NCI-H748 (cell line): ENCODE data around the gene ABHD16B.

ENCODE experiments used
- DNase-seq: peaks from one replicate; lab custom pipeline; 2025; ENCODE audit not compliant: unreplicated experiment; lab: John Stamatoyannopoulos, UW

The ABHD16B gene

DNA sequence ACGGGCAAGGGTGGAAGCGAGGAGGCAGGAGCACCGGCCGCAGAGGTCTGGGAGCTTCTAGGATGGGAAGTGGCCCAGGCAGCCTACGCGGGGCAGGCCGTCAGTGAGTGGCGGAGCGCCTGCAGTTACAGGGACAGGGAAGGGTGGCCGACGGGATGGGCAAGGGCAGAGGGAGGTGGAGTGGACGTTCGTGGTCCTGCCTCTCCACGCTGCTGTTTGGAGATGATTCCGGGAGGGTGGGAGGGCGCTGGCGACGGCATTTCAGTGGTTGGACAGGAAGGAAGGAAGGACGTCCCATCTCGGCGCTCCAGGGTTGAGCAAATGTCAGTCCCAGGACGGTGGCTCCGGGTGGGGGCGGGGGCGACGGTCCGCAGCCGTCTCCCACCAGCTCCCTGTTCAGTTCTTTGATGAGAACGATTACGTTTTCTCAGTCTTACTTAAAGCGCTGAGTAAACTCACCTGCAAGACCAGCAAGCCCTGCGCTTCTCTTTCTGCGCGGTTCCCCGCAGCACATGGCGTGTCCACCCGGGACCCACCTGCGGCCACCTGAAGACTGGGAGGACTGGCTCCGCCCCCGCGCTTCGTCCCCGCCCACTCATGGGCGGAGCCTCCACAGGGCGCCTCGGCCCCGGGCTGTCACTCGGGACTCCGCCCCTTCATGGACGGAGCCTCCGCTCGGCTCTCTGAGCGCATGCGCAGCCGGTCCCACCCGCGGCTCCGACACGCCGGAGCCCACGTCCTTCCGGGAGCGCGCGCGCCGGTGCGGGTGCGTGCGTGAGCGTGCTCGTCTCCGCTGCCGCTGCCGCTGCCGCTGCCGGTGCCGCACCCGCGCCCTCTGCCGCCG, 33.3 kb downstream of the ABHD16B start, which contains the start of gene DNAJC5:
Gene DNAJC5, plus strand, starts transcription at position 769 of the 844 bp plus-strand sequence. CDS start 33,220 bp downstream, outside the sequence.
- DNase-seq: peak; percentile 87

DNA sequence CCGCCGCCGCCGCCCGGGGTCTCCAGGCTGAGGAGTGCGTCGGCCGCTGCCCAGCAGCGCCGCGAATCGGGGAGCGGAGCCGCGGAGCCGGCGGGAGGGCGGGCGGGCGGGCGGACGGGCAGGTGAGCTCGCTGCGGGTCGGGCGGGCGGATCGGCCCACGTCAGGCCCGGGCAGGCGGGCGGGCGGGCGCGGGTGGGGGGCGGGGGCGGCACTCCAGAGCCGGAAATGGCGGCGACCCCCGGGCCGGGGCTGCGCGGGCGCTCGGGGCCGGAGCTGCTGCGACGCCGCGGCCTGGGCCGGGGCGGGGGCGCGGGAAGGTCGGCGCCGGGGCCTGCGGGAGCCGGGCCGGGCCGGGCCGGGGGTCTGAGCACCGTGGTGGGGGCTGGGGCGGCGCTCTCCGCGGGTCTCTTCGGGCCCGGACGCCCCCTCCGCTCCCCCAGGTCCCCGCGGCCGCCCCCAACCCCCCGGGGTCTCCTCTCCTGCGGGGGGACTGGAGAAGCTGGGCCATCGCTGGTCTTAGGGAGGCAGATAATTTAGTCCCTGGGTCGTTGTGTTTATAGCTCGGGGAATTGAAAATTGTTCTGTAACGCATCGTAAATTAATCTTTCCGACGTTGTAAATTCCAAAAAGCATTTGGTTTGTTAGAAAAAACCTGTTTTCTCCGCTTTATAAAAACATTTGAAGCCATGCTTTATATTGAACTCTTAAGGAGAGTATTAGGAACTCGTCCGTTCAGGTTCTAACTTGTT, 34.1 kb downstream of the ABHD16B start:
- DNase-seq: no peak

DNA sequence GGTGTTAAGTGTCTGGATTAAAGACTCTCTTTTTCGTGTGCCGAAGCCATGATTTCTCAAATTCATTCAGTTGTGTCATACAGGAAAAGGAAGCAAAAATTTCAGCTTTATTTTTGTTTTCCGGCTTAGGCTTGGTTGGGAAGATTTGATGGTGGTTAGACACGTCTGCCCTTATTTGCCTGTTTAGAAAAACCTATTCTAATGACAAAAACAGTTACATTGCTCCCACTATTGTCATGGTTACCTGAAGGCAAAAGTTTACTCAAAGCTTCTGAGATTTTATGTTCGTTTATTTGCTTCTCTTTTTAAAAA, 34.6 kb downstream of the ABHD16B start:
- DNase-seq: no peak

DNA sequence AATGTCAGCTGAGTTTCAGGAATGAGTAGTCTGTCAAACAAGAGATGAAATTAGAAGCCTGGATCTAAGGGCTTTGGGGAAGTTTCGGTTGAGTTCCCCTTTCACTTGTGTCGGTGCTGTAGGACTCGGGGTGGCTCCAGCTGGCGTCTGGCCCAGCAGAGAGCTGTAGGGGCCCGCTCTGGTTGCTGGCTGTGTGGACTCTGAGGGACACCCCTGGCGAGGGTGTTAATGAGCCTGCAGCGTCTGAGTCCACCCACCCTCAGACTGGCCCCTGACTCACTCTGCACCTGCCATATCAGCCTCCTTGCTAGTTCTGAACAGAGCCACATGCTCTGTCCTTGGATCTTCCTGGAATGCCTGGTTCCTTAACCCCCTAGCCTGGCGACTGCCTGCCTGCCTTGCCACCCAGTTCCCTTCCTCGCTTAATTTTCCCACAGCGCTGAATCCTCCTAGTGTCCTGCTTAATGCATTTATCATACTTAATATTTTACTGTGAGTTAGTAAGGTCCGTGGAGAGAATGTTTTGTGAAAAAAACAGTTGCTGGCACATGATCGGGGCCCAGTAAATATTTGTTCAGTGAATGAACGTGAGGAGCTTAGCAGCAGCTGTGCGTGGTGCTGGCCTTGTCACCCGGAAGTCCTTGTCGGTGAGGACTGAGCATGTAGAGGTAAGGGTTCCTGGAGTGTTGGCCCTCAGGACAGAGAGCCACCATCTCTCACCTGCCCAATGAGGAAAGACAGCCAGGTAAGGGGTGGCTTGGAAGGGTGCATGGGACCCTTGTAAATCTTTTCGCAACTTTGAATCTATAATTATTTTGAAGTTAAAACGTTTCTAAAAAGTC, 35.2 kb downstream of the ABHD16B start:
- peak; percentile 58 for DNase-seq

DNA sequence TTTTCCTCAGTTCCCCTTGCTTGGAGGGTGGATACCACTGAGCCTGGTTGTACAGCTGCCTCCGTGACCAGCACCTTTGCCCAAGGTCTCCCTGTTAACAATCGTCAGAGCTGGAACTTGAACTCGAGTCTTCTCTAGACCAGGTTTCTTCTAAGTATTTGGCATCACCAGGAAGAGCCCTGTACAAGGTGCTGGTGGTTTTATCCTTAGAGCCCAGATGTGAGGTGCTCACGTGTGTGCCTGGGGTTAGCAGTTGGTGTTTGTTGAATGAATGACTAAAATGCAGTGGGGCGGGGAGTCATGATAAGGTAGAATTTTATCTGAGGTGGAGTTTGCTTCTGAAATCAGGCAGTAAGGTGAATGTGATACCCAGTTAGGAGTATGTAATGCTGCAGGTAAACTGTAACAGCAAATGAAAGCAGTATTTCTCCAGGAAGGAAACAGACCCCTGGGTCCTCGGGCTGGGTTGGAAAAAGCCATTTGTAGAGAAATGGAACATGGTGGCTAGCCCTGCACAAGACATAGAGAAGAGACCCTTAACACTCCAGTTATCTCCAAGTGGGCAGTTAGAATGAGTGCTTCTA, 36.8 kb downstream of the ABHD16B start:
- DNase-seq: no peak

DNA sequence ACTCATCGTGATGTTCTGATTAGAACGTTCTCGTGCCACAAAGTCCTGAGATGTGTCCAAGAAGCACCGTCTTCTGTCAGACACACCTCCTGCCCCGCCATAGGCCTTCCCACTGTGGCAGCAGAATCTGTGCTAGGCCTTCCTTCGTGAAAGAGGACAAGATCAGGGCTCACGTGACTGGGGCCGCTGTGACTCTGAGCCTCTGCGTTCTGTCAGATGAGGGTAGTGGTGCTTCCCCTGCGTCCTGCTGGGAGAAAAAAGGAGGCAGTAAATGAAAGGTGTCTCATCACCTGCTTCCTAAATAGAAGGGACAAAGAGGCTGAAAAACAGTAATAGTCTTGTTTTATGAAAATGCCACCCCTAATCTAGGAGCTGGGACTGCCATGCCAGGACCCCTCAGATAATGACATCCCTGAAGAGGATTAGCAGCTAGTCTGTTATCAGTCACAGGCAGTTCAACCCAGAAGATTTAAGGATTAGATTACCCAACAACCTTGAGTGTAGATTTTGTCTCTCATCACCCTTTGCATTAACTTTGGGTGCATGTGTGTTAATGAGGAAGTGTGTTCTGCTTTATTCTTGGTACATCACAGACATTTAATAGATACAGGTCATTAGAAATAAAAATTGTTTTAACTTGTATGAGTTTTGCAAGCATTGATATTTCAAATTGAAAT, 37.7 kb downstream of the ABHD16B start:
- DNase-seq: no peak

- no peak for DNase-seq
Observed at GRCh38 chr20:63900413-63900812, 39.1 kb downstream of the ABHD16B start.

DNA sequence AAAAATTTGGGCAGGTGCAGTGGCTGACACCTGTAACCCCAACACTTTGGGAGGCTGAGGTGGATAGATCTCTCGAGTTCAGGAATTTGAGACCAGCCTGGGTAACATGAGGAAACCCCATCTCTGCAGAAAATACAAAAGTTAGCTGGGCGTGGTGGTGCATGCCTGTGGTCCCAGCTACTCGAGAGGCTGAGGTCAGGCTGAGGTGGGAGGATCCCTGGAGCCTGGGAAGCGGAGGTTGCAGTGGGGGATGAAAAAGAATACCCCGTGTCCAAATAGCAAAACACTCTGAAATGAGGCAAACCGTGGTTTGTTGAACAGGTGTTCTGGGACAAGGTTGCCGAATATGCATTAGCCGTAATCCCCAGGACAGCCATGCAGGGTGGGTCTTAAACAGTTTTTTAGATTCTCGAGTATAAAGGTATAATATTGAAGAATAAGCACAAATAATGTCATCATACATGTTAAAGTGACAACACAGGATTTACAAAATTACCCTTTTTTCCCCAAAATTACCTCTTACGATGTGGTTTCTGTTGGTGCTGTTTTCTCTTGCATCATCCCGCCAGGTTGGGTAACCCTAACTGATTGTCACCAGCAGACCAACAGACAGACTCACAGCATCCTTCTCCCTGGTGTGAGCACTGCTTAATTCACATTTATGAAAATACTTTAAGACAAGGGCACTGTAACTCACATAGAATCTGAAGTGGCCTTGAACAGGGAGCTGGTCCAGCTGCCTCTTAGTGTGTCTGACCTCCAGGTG, 42.7 kb downstream of the ABHD16B start:
- no peak for DNase-seq

DNA sequence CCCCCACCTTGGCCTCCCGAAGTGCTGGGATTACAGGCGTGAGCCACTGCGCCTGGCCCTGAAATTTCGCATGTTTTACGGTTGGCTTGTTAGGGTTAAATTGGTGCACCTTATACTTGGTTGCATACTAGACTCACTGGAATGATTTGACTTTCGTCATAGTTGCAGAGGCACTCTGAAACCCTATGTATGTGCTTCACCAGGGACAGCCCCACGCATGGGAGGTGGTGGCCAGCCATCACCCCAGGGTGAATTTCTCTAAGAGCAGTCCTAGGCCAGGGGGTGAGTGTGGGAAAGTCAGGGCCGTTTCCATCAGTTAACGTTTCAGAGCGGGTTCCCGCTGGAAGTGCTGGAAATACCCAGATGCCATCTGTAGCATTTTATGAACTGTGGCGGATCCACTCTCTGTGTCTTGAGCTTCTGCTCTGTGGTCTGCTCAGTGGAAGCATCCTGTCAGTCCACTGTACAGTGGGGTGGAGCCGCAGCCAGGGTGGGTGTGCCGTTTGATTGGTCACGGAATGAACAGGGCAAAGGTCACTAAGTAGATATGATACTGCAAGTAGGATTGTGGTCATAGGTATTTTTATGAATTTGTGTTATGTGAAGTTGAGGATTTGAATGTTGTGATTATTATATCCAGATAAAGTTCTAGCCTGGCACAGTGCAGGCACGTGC, 46.8 kb downstream of the ABHD16B start:
- DNase-seq: no peak

DNA sequence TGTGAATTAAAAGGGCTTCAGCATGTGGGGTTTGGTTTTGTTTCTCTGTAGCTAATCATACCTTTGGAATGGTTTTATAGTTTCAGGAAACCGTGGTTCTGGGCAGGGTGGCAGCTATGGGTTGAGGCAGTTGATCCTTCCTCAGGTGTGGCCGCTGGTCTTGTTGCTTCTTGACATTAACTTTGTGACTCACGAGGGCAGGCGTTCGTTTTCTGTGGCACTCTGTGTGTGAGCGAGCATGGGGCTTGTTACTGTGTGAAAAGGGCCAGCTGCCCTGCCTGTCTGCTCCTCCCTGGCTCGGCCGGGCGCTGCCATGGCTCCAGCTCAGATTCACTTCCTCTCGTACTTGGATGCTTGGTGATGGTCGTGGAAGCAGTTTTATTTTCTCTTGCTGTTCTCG, 49.9 kb downstream of the ABHD16B start:
- no peak for DNase-seq
